ENCODE measurements around the gene FCHSD2.

DNA sequence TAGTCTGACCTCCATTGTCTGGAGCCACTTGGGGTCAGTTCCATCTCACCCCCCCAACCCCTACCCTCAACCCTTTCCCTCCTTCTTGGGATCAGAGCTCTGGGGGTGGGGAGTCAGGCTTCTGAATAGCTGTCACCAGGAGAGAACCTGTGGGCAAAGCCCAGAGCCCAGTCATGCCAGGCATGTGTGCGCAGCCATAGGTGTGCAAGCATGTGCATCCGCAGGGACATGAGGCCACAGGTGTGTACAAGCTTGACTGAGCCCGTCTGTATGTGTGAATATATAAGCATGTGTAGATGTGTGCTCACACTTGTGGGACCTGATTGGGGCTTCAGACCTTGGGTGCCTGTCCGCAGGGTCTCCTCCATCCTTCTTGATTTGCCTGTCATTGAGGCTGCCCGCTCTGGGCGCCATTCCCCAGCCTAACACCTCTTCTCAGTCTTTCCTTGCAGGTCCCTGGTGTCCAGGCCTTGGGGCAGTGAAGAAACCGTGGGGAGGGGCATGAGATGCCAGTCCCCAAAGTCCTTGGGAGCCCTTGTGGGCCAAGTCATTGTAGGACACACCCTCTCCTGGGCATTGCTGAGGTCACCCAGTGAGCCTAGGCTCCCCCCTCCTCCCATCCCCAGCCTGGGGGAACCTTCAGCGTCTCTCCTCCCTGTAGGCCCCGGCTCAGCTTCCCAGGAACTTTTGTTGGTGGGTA, 318.9 kb downstream of the FCHSD2 start:
- TF ChIP-seq, protein P1, sequence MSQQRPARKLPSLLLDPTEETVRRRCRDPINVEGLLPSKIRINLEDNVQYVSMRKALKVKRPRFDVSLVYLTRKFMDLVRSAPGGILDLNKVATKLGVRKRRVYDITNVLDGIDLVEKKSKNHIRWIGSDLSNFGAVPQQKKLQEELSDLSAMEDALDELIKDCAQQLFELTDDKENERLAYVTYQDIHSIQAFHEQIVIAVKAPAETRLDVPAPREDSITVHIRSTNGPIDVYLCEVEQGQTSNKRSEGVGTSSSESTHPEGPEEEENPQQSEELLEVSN (IDR thresholded peaks at IDR 0.05; ENCODE audit: borderline replicate concordance, low read depth): no peak
- TF ChIP-seq KDM1A (IDR thresholded peaks at IDR 0.05; ENCODE audit: low read depth) (no peak), USF2 (IDR thresholded peaks at IDR 0.05) (no peak), POLR2A (IDR thresholded peaks at IDR 0.05; ENCODE audit: low read length) (no peak), EP300 (IDR thresholded peaks at IDR 0.05) (no peak), JUN (IDR thresholded peaks at IDR 0.05) (no peak), RNF2 (IDR thresholded peaks at IDR 0.05; ENCODE audit: borderline replicate concordance, low read depth) (no peak), PHF8 (IDR thresholded peaks at IDR 0.05; ENCODE audit: borderline replicate concordance, low read depth) (no peak), BCL3 (IDR thresholded peaks at IDR 0.05) (no peak), CHD2 (IDR thresholded peaks at IDR 0.05; ENCODE audit: low read length, partially characterized antibody) (no peak), PBX3 (IDR thresholded peaks at IDR 0.05) (no peak)
- TF ChIP-seq, protein P2, sequence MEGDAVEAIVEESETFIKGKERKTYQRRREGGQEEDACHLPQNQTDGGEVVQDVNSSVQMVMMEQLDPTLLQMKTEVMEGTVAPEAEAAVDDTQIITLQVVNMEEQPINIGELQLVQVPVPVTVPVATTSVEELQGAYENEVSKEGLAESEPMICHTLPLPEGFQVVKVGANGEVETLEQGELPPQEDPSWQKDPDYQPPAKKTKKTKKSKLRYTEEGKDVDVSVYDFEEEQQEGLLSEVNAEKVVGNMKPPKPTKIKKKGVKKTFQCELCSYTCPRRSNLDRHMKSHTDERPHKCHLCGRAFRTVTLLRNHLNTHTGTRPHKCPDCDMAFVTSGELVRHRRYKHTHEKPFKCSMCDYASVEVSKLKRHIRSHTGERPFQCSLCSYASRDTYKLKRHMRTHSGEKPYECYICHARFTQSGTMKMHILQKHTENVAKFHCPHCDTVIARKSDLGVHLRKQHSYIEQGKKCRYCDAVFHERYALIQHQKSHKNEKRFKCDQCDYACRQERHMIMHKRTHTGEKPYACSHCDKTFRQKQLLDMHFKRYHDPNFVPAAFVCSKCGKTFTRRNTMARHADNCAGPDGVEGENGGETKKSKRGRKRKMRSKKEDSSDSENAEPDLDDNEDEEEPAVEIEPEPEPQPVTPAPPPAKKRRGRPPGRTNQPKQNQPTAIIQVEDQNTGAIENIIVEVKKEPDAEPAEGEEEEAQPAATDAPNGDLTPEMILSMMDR (IDR thresholded peaks at IDR 0.05): no peak
